CD14-positive monocyte (primary cell): ENCODE data around the gene PEX5L. TPM values are rescaled to one million over a fixed set of nuclear protein-coding genes. Genes with fewer than 3 reads are reported as not detected.

ENCODE experiments used
- DNase-seq, 3 donors: peaks; one replicate each; pipeline ENCODE4 v3.0.0-alpha.2; 2011 to 2022
- H2AFZ ChIP-seq: 2 replicates; pipeline ENCODE4 v1.6.0; 2012; ENCODE audit warnings: mild to moderate bottlenecking, low read depth, low read length, inconsistent platforms; ENCODE audit not compliant: insufficient read depth, poor library complexity, severe bottlenecking
- H3K27ac ChIP-seq, 2 donors: 1 replicate in 1 of 2; 2 replicates in 1 of 2; pipeline ENCODE4 v1.5.1; 2012 to 2013; ENCODE audit warnings: low read length in 2 of 2, control low read depth in 1 of 2, inconsistent platforms in 1 of 2, low read depth in 1 of 2, mild to moderate bottlenecking in 1 of 2
- H3K27me3 ChIP-seq, 2 donors: one replicate each; pipeline versions ENCODE4 v1.6.0 to v1.6.1; 2011 to 2013; ENCODE audit warnings: low read length in 2 of 2; ENCODE audit not compliant: control insufficient read depth in 2 of 2, insufficient read depth in 2 of 2
- H3K36me3 ChIP-seq, 2 donors: replicated peaks in 1 of 2; 1 replicate in 1 of 2; 2 replicates in 1 of 2; pipeline versions ENCODE4 v1.5.1 to v1.6.1; 2012 to 2013; ENCODE audit warnings: low read length in 2 of 2, control low read depth in 1 of 2, inconsistent platforms in 1 of 2, mild to moderate bottlenecking in 1 of 2; ENCODE audit not compliant: insufficient read depth in 2 of 2, control insufficient read depth in 1 of 2
- H3K4me1 ChIP-seq, 2 donors: 1 replicate in 1 of 2; 2 replicates in 1 of 2; pipeline versions ENCODE4 v1.5.1 to v1.6.1; 2012 to 2013; ENCODE audit warnings: low read length in 2 of 2, control low read depth in 1 of 2, inconsistent platforms in 1 of 2, mild to moderate bottlenecking in 1 of 2, moderate library complexity in 1 of 2; ENCODE audit not compliant: insufficient read depth in 2 of 2, control insufficient read depth in 1 of 2
- H3K4me2 ChIP-seq: replicated peaks from 2 replicates; pipeline ENCODE3; 2012; ENCODE audit warnings: low read length, moderate library complexity, mild to moderate bottlenecking; ENCODE audit not compliant: poor library complexity, severe bottlenecking; ENCODE audit errors: extremely low read depth
- H3K4me3 ChIP-seq, 3 experiments: fragments of 200-600 bp in 1 of 3; sonication (generic) in 1 of 3; replicated peaks in 1 of 3; 1 replicate in 2 of 3; 2 replicates in 1 of 3; pipeline ENCODE4 v1.5.1; 2011 to 2013; ENCODE audit warnings: low read length in 3 of 3, mild to moderate bottlenecking in 3 of 3, control low read depth in 2 of 3, low read depth in 2 of 3, inconsistent platforms in 1 of 3, moderate library complexity in 1 of 3
- H3K79me2 ChIP-seq: 2 replicates; pipeline ENCODE4 v1.6.0; 2012; ENCODE audit warnings: mild to moderate bottlenecking, control low read depth, inconsistent platforms, low read length, moderate library complexity; ENCODE audit not compliant: insufficient read depth
- H3K9ac ChIP-seq: 2 replicates; pipeline ENCODE4 v1.6.0; 2017; ENCODE audit warnings: low read length, mild to moderate bottlenecking; ENCODE audit not compliant: insufficient read depth, poor library complexity, severe bottlenecking
- H3K9me3 ChIP-seq, 2 donors: replicated peaks in 1 of 2; 1 replicate in 1 of 2; 2 replicates in 1 of 2; pipeline versions ENCODE4 v1.5.1 to v1.6.1; 2012 to 2013; ENCODE audit warnings: low read length in 2 of 2, control low read depth in 1 of 2; ENCODE audit not compliant: control insufficient read depth in 1 of 2, insufficient read depth in 1 of 2
- H4K20me1 ChIP-seq: 2 replicates; pipeline ENCODE4 v1.6.0; 2012; ENCODE audit warnings: mild to moderate bottlenecking, low read length, control low read depth, moderate library complexity; ENCODE audit not compliant: insufficient read depth
- H3K27ac Mint-ChIP-seq, 7 donors: one replicate each; pipeline ENCODE4 v1.8.0; 2020; ENCODE audit warnings: mild to moderate bottlenecking in 7 of 7, mixed read lengths in 7 of 7, moderate library complexity in 6 of 7, inconsistent platforms in 2 of 7
- H3K27me3 Mint-ChIP-seq, 3 donors: one replicate each; pipeline ENCODE4 v1.8.0; 2021 to 2022; ENCODE audit warnings: low read depth in 3 of 3, mild to moderate bottlenecking in 3 of 3, mixed read lengths in 3 of 3, moderate library complexity in 3 of 3, inconsistent platforms in 1 of 3
- H3K36me3 Mint-ChIP-seq, 2 donors: one replicate each; pipeline ENCODE4 v1.8.0; 2020; ENCODE audit warnings: mixed read lengths in 2 of 2, inconsistent platforms in 1 of 2, mild to moderate bottlenecking in 1 of 2
- H3K4me1 Mint-ChIP-seq: one replicate; pipeline ENCODE4 v1.8.0; 2020; ENCODE audit warnings: mild to moderate bottlenecking, mixed read lengths
- H3K4me3 Mint-ChIP-seq, 2 donors: one replicate each; pipeline ENCODE4 v1.8.0; 2020; ENCODE audit warnings: mild to moderate bottlenecking in 2 of 2, mixed read lengths in 2 of 2, moderate library complexity in 1 of 2
- H3K9me3 Mint-ChIP-seq, 7 donors: one replicate each; pipeline ENCODE4 v1.8.0; 2020 to 2022; ENCODE audit warnings: mixed read lengths in 7 of 7, mild to moderate bottlenecking in 6 of 7, moderate library complexity in 6 of 7, inconsistent platforms in 2 of 7
- CTCF ChIP-seq: fragments of 200-600 bp; IDR thresholded peaks from one replicate; pipeline ENCODE4 v1.8.0; 2022; ENCODE audit warnings: antibody characterized with exemption, mild to moderate bottlenecking
- WGBS: methylation state at CpG from one replicate; pipeline ENCODE4 v1.1.5; 2013; ENCODE audit warnings: missing lambda C conversion rate; ENCODE audit not compliant: insufficient coverage; 5-methylcytosine and 5-hydroxymethylcytosine counted together
- intact Hi-C, 2 donors: fragments of 100-400 bp; cut with micrococcal nuclease; formaldehyde crosslinking; loops; one replicate each; pipeline versions ENCODE4 v1.15.0 to v1.15.1; 2023
- polyA plus RNA-seq, 3 donors: library from polyadenylated mRNA; depleted of rRNA in 1 of 3; unstranded in 2 of 3; stranded (reverse) in 1 of 3; fragments of 300-500 nt in 2 of 3; fragments of >200 nt in 1 of 3; fragmentation: Illumina TruSeq in 2 of 3; gene quantifications; 1 replicate in 2 of 3; 2 replicates in 1 of 3; pipeline ENCODE4 v1.2.3, GENCODE V29; 2012 to 2021

PEX5L gene
- polyA plus RNA-seq, 3 donors, result not detected

- H3K4me2 ChIP-seq, result no peak overlapping the region
- H3K36me3 Mint-ChIP-seq, result no peaks in the 10 kb centered on the region
- H3K4me1 Mint-ChIP-seq, result no peaks in the 10 kb centered on the region
- H3K27me3 ChIP-seq, result no peaks in the 10 kb centered on the region
- H3K27ac ChIP-seq, result no peak overlapping the region
- H3K9ac ChIP-seq, result no peak overlapping the region
- peaks cover 0 to 1% (median 0%) of the 10 kb centered on the region in 3 donors for H3K27me3 Mint-ChIP-seq
- no peaks in the 10 kb centered on the region for H3K9me3 ChIP-seq
- H3K27ac Mint-ChIP-seq, result no peak overlapping the region
- H3K9me3 Mint-ChIP-seq, result peaks cover 0 to 1% (median 0%) of the 10 kb centered on the region in 7 donors
- no CpG with 5 or more reads among the region's 1 CpG for WGBS
- no peak overlapping the region for H3K4me3 Mint-ChIP-seq
- TF ChIP-seq CTCF, result no peak
- intact Hi-C loops, result no loop called here
- no peaks in the 10 kb centered on the region for H3K36me3 ChIP-seq
- no peaks in the 10 kb centered on the region for H4K20me1 ChIP-seq
- no peak for DNase-seq
- H3K79me2 ChIP-seq, result no peaks in the 10 kb centered on the region
- H3K4me3 ChIP-seq, result no peak overlapping the region
- no peak overlapping the region for H2AFZ ChIP-seq
- H3K4me1 ChIP-seq, result no peaks in the 10 kb centered on the region
Measured at GRCh38 chr3:179867961-179868360, 168.8 kb downstream of the PEX5L start.

GRCh38 chr3:179865861-179866505 is 170.8 kb downstream of the PEX5L start:
- no CpG with 5 or more reads among the region's 5 CpGs for WGBS
- Histone ChIP-seq H2AFZ (no peak overlapping the region), H3K4me3 (no peak overlapping the region), H3K9ac (no peak overlapping the region), H3K79me2 (no peaks in the 10 kb centered on the region), H3K36me3 (no peaks in the 10 kb centered on the region), H3K4me2 (no peak overlapping the region), H4K20me1 (no peaks in the 10 kb centered on the region), H3K27ac (no peak overlapping the region), H3K27me3 (no peaks in the 10 kb centered on the region), H3K4me1 (no peaks in the 10 kb centered on the region), H3K9me3 (no peaks in the 10 kb centered on the region)
- no peaks in the 10 kb centered on the region for H3K36me3 Mint-ChIP-seq
- no peak for DNase-seq
- no peak for TF ChIP-seq CTCF
- intact Hi-C loops, result no loop called here
- H3K4me3 Mint-ChIP-seq, result no peak overlapping the region
- no peaks in the 10 kb centered on the region for H3K27me3 Mint-ChIP-seq
- no peaks in the 10 kb centered on the region for H3K4me1 Mint-ChIP-seq
- no peak overlapping the region for H3K27ac Mint-ChIP-seq
- H3K9me3 Mint-ChIP-seq, result peaks cover 0 to 2% (median 0%) of the 10 kb centered on the region in 7 donors
